HG03280 (cell line): ENCODE measurements around the gene JARID2.

Source experiments
- ATAC-seq: cut with Tn5 transposase; IDR thresholded peaks from one replicate; pipeline ENCODE4 v1.9.1; 2021; ENCODE audit warnings: mild to moderate bottlenecking, moderate library complexity; ENCODE audit not compliant: unreplicated experiment

Gene JARID2

DNA sequence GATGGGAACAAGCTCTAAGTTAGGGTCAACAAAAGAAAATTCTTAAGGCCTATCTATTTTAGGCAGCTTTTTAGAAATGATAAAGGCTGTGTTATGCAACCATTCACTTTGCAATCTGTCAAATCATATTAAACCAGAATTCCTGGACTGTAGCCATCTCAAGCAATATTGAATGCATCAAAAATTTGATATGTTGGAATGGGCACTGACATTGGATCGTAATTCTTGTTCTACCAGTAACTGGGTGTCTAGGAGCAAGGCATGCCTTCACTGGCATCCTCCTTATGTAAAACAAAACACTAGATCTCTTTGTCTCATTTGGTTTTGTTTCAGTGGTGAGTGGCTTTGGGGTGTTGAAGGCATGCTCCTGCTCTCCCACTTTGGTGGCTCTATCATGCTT lies 145.6 kb downstream of the JARID2 start:
- no peak for ATAC-seq

- no peak for ATAC-seq
Observed at GRCh38 chr6:15392182-15392581, 146.3 kb downstream of the JARID2 start.

- ATAC-seq: no peak
Observed at GRCh38 chr6:15393605-15394004, 147.7 kb downstream of the JARID2 start.

GRCh38 chr6:15395087-15395486 lies 149.2 kb downstream of the JARID2 start:
- no peak for ATAC-seq

- no peak for ATAC-seq
Observed at GRCh38 chr6:15396808-15397207, 150.9 kb downstream of the JARID2 start.

GRCh38 chr6:15398633-15399275 lies 152.9 kb downstream of the JARID2 start:
- peak; percentile 63 for ATAC-seq

GRCh38 chr6:15399641-15400470 lies 154.0 kb downstream of the JARID2 start:
- no peak for ATAC-seq

DNA sequence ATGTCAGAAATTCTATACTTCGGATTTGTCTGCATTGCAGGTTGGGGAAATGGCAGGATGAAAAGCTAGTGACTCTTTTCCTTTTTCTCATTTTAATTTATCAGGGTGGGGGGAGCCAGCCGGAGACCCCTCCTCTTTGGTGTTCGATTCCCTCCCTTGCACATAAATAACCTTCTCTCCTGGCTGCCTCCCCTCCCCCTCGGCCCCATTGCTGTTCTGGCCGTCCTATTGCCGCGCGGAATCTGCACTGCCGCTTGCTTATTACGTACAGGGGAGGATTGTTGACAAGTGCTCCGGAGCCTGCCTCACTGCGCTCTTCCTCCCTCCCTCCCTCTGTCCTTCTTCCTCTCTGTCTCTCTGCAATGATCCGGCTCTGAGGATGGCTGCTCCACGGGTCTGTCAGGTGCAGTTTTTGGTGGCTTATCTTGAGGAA lies 154.7 kb downstream of the JARID2 start:
- ATAC-seq: no peak

DNA sequence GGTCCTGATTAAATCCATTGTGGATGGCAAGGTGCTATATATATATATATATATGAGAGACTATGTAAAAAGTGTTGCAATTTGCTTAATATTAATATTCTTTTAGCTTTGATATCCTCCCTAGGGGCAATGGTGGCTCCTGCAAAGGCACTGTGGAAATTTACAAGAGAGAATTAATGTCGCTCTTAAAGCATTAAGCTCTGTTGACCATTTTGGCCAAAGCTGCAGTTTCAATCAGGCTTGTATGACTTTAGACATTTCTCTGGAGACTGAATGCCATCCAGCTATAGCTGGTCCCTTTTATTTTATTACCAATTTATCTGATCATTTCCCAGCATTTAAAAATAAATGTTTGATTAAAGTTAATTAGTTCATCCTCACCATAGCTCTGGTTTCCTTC lies 155.3 kb downstream of the JARID2 start:
- no peak for ATAC-seq

GRCh38 chr6:15401769-15402250 lies 155.9 kb downstream of the JARID2 start:
- no peak for ATAC-seq

DNA sequence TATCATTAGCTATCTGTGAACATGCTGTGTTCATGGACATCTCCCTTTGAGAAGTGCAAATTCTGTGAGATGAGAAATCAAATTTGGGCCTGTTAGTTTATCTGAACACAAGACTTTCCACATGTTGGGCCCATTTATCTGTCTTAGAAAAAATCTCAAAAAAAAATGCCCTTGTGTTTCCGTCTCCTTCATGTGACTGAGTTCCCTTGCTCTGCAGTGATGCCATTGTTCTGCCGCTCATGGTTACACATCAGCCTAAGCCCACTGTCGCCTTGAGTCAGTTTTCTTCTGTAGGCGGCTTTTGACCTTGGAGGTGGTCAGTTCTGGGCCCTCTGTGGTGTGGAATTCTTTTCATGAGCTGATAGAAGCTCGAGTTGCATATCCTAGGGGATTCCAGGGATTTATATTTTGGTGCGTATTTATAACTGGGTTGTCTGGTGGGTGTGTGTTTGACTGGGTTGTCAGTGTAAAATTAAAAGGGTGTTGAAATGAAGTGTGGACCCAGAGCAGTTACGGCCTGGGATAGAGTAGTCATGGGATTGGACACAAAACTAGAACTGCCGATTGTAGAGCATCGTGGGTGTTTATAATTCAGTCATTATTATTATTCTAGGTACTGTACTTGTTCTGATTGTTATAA lies 156.7 kb downstream of the JARID2 start:
- ATAC-seq: no peak

GRCh38 chr6:15403094-15403755 lies 157.4 kb downstream of the JARID2 start:
- ATAC-seq: no peak

DNA sequence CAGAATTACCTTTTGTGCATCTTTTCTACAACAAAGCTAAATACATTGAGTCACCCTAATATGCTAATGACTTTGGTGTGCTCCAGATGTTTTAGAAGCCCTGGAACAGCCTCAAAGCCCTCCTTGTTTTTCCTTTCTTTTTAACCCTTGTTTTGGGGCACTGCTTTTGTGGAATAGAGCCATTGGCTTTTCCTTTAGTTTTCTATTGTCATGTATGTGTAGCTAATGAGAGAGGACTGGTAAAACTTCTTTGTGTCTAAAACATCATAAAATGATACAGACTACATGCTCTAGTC lies 158.8 kb downstream of the JARID2 start:
- ATAC-seq: no peak

GRCh38 chr6:15405129-15406068 lies 159.5 kb downstream of the JARID2 start:
- no peak for ATAC-seq

DNA sequence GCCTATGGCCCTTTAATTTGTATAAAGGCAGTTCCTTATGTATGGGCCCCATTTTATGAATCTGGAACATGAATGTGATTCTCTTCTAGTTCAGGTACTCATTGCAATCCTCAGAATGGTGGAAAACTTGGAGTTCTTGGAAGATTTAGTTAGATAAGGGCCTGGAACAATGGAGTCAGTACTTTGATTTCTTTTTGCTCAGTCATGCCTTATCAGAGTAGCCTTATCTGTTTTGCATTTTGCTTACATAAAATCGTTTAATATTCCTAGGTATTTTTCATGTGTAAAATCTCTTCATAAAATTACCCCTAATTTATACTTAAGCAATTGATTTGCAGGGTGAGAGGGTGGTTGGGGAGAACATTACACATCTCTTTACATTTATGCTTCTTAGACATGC lies 160.6 kb downstream of the JARID2 start:
- ATAC-seq: no peak

GRCh38 chr6:15408008-15408407 lies 162.1 kb downstream of the JARID2 start:
- no peak for ATAC-seq

GRCh38 chr6:15408758-15409157 lies 162.9 kb downstream of the JARID2 start:
- no peak for ATAC-seq

DNA sequence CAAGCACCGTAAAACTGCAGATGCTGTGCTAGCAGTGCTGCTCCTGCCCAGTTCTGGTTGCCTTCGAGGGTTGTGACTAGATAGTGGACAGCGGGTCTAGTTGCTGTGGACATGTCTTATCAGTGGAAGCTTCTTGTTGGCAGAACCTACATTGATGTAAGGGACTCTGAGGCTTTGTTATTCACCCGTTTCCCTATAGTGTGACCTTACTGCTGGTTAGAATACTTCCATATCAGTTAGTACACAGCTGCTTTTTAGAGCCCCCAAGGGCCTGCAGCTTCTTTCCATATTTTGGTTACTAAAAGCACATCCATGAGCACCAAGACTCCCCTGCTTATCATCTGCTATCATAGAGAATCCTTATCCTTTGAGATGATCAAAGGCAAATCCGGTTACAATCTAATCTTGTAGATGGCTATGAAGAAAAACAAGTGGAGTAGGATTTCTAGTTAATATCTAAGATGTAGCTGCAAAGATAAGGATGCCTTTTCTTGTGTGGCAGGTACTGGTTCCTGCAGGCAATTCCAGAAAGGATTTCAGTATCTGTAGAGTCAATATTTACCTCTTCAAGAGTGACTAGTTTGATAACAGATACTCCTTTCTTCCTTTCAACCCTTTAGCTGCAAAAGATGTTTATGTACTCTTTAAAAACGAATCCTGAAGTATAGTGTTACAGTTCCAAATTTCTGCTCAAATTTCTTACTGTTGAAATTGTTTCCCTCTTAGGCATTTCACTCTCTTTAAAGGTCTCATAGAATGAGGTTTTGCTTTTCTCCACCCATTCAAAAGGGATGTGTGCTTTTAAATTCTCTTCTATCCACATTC lies 163.6 kb downstream of the JARID2 start:
- ATAC-seq: no peak

DNA sequence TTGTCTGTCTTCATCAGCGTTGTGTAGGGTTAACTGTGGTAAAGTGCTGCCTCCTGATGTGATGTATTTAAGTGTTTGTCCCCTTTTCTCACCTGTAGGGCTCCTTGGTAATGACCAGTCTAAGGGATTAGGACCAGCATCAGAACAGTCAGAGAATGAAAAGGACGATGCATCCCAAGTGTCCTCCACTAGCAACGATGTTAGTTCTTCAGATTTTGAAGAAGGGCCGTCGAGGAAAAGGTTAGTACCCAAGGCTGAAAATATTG lies 164.2 kb downstream of the JARID2 start:
- no peak for ATAC-seq

- no peak for ATAC-seq
Observed at GRCh38 chr6:15410752-15411151, 164.9 kb downstream of the JARID2 start.
